Trophoblast cell (in vitro differentiated cells and primary cell): Measurements from ENCODE around the gene KMO. TPM values are rescaled to one million over a fixed set of nuclear protein-coding genes. Genes with fewer than 3 reads are reported as not detected.
A peak's percentile ranks its signal among the peaks of the same experiment; 100 is the strongest.

ENCODE experiments used
- DNase-seq, 2 donors: peaks; one replicate each; pipeline ENCODE4 v3.0.0-alpha.2; 2016
- H2AFZ ChIP-seq: 2 replicates; pipeline ENCODE4 v1.6.1; 2013; ENCODE audit warnings: low read length, moderate library complexity, mild to moderate bottlenecking; ENCODE audit not compliant: insufficient read depth, poor library complexity
- H2AK5ac ChIP-seq: 2 replicates; pipeline ENCODE4 v1.6.1; 2013; ENCODE audit warnings: mild to moderate bottlenecking, low read length
- H2BK120ac ChIP-seq: 2 replicates; pipeline ENCODE4 v1.6.1; 2013; ENCODE audit warnings: low read length, mild to moderate bottlenecking, moderate library complexity; ENCODE audit not compliant: insufficient read depth, poor library complexity
- H2BK12ac ChIP-seq: 2 replicates; pipeline ENCODE4 v1.6.1; 2013; ENCODE audit warnings: mild to moderate bottlenecking, low read length, moderate library complexity
- H2BK5ac ChIP-seq: 2 replicates; pipeline ENCODE4 v1.6.1; 2013; ENCODE audit warnings: low read length, low read depth, moderate library complexity, mild to moderate bottlenecking; ENCODE audit not compliant: poor library complexity
- H3K14ac ChIP-seq: 2 replicates; pipeline ENCODE4 v1.6.1; 2013; ENCODE audit warnings: mild to moderate bottlenecking, low read length
- H3K18ac ChIP-seq: 2 replicates; pipeline ENCODE4 v1.6.1; 2013; ENCODE audit warnings: mild to moderate bottlenecking, low read length
- H3K23ac ChIP-seq: 2 replicates; pipeline ENCODE4 v1.6.1; 2013; ENCODE audit warnings: low read length
- H3K27ac ChIP-seq: 2 replicates; pipeline ENCODE4 v1.5.1; 2013; ENCODE audit warnings: low read depth, mild to moderate bottlenecking, inconsistent platforms, low read length, moderate library complexity
- H3K27me3 ChIP-seq: 2 replicates; pipeline ENCODE4 v1.6.1; 2013; ENCODE audit warnings: inconsistent platforms, mild to moderate bottlenecking, low read length, moderate library complexity; ENCODE audit not compliant: insufficient read depth
- H3K36me3 ChIP-seq, 2 experiments: 1 replicate in 1 of 2; 2 replicates in 1 of 2; pipeline ENCODE4 v1.6.1; 2013; ENCODE audit warnings: low read length in 2 of 2, mild to moderate bottlenecking in 2 of 2, moderate library complexity in 1 of 2; ENCODE audit not compliant: insufficient read depth in 2 of 2, control insufficient read depth in 1 of 2
- H3K4ac ChIP-seq: 2 replicates; pipeline ENCODE4 v1.6.1; 2013; ENCODE audit warnings: low read depth, mild to moderate bottlenecking, low read length, moderate library complexity
- H3K4me1 ChIP-seq, 2 experiments: 1 replicate in 1 of 2; 2 replicates in 1 of 2; pipeline ENCODE4 v1.6.1; 2013; ENCODE audit warnings: low read length in 2 of 2, mild to moderate bottlenecking in 2 of 2, moderate library complexity in 1 of 2; ENCODE audit not compliant: insufficient read depth in 2 of 2, control insufficient read depth in 1 of 2
- H3K4me2 ChIP-seq: 2 replicates; pipeline ENCODE4 v1.6.1; 2013; ENCODE audit warnings: inconsistent platforms, mild to moderate bottlenecking, low read length, moderate library complexity
- H3K4me3 ChIP-seq: 2 replicates; pipeline ENCODE4 v1.5.1; 2013; ENCODE audit warnings: mild to moderate bottlenecking, low read depth, low read length, inconsistent platforms
- H3K79me1 ChIP-seq: one replicate; pipeline ENCODE4 v1.6.1; 2013; ENCODE audit warnings: low read length
- H3K79me2 ChIP-seq: 2 replicates; pipeline ENCODE4 v1.6.1; 2013; ENCODE audit warnings: low read length, mild to moderate bottlenecking; ENCODE audit not compliant: control insufficient read depth, insufficient read depth, poor library complexity
- H3K9ac ChIP-seq: 2 replicates; pipeline ENCODE4 v1.6.1; 2013; ENCODE audit warnings: mild to moderate bottlenecking, low read length
- H3K9me3 ChIP-seq: 2 replicates; pipeline ENCODE4 v1.6.1; 2013; ENCODE audit warnings: low read depth, mild to moderate bottlenecking, control low read depth, inconsistent platforms, low read length; ENCODE audit not compliant: insufficient read depth
- H4K12ac ChIP-seq: 2 replicates; pipeline ENCODE4 v1.6.1; 2013; ENCODE audit warnings: low read depth, mild to moderate bottlenecking, low read length, moderate library complexity
- H4K8ac ChIP-seq: 2 replicates; pipeline ENCODE4 v1.6.1; 2013; ENCODE audit warnings: low read depth, mild to moderate bottlenecking, low read length, moderate library complexity
- H4K91ac ChIP-seq: one replicate; pipeline ENCODE4 v1.6.1; 2013; ENCODE audit warnings: low read depth, mild to moderate bottlenecking, low read length, moderate library complexity
- WGBS: extraction: QIAGEN DNeasy Blood & Tissue Kit; methylation state at CpG from one replicate; pipeline ENCODE4 v1.1.7; 2013; ENCODE audit warnings: missing lambda C conversion rate; ENCODE audit not compliant: insufficient read length, insufficient coverage; ENCODE audit errors: extremely low coverage; 5-methylcytosine and 5-hydroxymethylcytosine counted together
- polyA plus RNA-seq: library from polyadenylated mRNA; stranded (reverse); fragments of 200-250 nt; gene quantifications from 2 replicates; pipeline ENCODE4 v1.2.3, GENCODE V29; 2013

The KMO gene
- 1.2 TPM in 2 replicates for polyA plus RNA-seq

DNA sequence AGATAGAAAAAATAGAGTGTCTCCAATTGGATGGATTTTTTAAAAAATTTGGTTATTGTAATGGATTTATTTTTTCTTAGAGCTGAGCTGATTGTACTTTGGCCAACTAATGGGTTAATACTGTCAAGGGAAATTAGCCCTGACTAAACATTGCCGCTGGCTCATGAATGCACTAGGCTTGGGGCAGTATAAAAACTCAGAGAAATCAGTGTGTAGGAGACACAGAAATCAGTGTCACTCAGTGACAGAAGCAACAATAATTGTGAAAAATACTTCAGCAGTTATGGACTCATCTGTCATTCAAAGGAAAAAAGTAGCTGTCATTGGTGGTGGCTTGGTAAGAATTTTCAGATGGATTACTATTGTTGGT, at the start of gene KMO:
KMO (plus strand) TSS at position 217 of the 370 bp plus-strand sequence; CDS start at position 284, 67 bp downstream.
- Histone ChIP-seq H3K9me3 (no peaks in the 10 kb centered on the region), H3K9ac (no peak within 1 kb of the TSS), H3K4me2 (no peak within 1 kb of the TSS), H3K27ac (no peak within 1 kb of the TSS), H3K23ac (no peak within 1 kb of the TSS), H3K79me1 (no peaks in the 10 kb centered on the region), H3K18ac (no peak within 1 kb of the TSS), H2AK5ac (no peak within 1 kb of the TSS), H3K14ac (no peak within 1 kb of the TSS), H3K4me3 (no peak within 1 kb of the TSS), H4K12ac (no peak within 1 kb of the TSS), H2BK12ac (peak within 1 kb of the TSS; percentile 80), H3K4ac (no peak within 1 kb of the TSS), H2BK120ac (no peak within 1 kb of the TSS), H2BK5ac (no peak within 1 kb of the TSS), H2AFZ (no peak within 1 kb of the TSS), H4K91ac (no peak within 1 kb of the TSS), H3K4me1 (no peaks in the 10 kb centered on the region), H3K36me3 (no peaks in the 10 kb centered on the region), H3K27me3 (no peaks in the 10 kb centered on the region), H3K79me2 (no peaks in the 10 kb centered on the region), H4K8ac (no peak within 1 kb of the TSS)
- DNase-seq, result peak in 1 of 2 donors; percentile 32
- WGBS, result no CpG with 5 or more reads among the region's 1 CpG

DNA sequence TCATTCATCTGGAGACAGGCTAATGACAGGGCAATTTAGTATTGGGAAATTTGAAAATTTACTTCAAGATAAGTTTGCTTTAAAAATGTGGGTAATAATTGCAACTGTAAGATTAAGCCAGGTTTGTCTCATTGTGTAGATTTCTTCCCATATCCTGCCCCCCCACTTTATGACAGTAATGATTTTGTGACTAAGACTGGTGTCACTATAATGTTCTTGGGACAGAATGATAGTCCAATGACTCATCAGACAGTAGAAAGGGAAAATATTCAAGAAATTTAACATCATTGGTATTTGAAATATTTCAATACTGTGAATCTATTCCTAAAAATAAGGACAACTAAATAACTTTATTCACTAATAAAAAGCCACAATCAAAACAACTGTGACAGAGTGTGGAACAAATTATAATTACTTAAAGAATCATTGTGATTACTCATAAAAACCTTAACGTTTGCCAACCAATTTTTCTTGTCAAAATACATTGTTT, 49.4 kb upstream of the KMO start:
- H3K9ac ChIP-seq, result no peak overlapping the region
- H3K4me3 ChIP-seq, result no peak overlapping the region
- H2BK12ac ChIP-seq, result no peak overlapping the region
- DNase-seq, result peak in 1 of 2 donors; percentile 42
- no peaks in the 10 kb centered on the region for H3K4me1 ChIP-seq
- H3K27ac ChIP-seq, result no peak overlapping the region
- no peak overlapping the region for H3K14ac ChIP-seq
- H2BK120ac ChIP-seq, result no peak overlapping the region
- H3K79me2 ChIP-seq, result no peaks in the 10 kb centered on the region
- no peaks in the 10 kb centered on the region for H3K79me1 ChIP-seq
- H3K18ac ChIP-seq, result no peak overlapping the region
- H4K12ac ChIP-seq, result no peak overlapping the region
- no CpG with 5 or more reads among the region's 1 CpG for WGBS
- no peak overlapping the region for H4K8ac ChIP-seq
- no peak overlapping the region for H2BK5ac ChIP-seq
- no peaks in the 10 kb centered on the region for H3K9me3 ChIP-seq
- no peaks in the 10 kb centered on the region for H3K27me3 ChIP-seq
- H3K4ac ChIP-seq, result no peak overlapping the region
- no peak overlapping the region for H3K23ac ChIP-seq
- no peak overlapping the region for H4K91ac ChIP-seq
- H2AK5ac ChIP-seq, result no peak overlapping the region
- no peak overlapping the region for H3K4me2 ChIP-seq
- no peak overlapping the region for H2AFZ ChIP-seq
- no peaks in the 10 kb centered on the region for H3K36me3 ChIP-seq

DNA sequence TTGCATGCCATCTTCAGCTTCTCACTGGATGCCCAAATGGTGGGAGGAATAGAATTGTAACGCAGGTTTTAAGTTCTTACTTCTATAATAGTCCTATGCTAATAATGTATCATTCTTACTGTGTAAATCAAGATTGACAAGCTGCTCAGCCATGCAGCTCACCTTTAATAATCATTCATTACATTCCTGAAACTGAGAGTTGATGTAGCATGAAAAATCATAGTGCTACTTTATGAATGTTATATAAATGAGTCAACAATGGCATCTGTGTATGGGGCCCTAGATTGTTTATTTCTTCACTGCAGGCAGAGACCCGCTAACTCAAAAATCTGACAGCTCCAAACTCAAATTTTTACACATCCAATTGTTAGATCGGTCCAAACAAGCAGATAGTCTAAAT, 47.0 kb upstream of the KMO start:
- no peak overlapping the region for H2BK120ac ChIP-seq
- H4K12ac ChIP-seq, result no peak overlapping the region
- no peak overlapping the region for H3K4me3 ChIP-seq
- no peak overlapping the region for H2BK5ac ChIP-seq
- no peak overlapping the region for H3K9ac ChIP-seq
- H3K9me3 ChIP-seq, result no peaks in the 10 kb centered on the region
- H2AFZ ChIP-seq, result no peak overlapping the region
- H2BK12ac ChIP-seq, result no peak overlapping the region
- no peak overlapping the region for H3K18ac ChIP-seq
- H3K27ac ChIP-seq, result no peak overlapping the region
- H3K79me2 ChIP-seq, result no peaks in the 10 kb centered on the region
- H4K8ac ChIP-seq, result no peak overlapping the region
- no peaks in the 10 kb centered on the region for H3K79me1 ChIP-seq
- WGBS, result no CpG with 5 or more reads among the region's 3 CpGs
- no peak overlapping the region for H2AK5ac ChIP-seq
- H3K14ac ChIP-seq, result no peak overlapping the region
- no peaks in the 10 kb centered on the region for H3K4me1 ChIP-seq
- no peak overlapping the region for H3K4ac ChIP-seq
- no peak overlapping the region for H3K23ac ChIP-seq
- H3K4me2 ChIP-seq, result no peak overlapping the region
- H3K36me3 ChIP-seq, result no peaks in the 10 kb centered on the region
- H4K91ac ChIP-seq, result no peak overlapping the region
- no peak for DNase-seq
- H3K27me3 ChIP-seq, result no peaks in the 10 kb centered on the region

DNA sequence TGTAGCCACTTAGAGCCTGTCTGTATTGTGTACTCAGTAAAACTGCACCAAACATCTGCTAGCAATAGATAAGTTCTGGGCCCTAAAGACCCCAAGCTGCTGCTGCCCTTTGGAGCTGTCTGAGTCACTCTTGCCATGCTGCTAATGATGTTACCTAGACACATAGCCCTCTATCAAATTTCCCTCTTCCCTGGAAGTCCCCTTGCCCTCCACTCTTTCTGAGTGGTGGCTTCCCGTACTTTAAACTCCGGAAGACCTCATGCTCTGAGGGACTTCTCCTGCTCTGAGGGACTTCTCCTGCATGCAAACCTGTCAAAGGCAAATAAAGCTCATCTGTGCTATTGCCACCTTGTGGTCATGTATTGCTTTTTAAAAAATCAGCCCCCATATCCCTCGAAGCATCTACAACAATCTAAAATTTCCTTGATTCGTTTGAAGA, 46.6 kb upstream of the KMO start:
- no peak overlapping the region for H3K4me3 ChIP-seq
- no peak overlapping the region for H4K8ac ChIP-seq
- no peaks in the 10 kb centered on the region for H3K79me2 ChIP-seq
- no peak overlapping the region for H3K27ac ChIP-seq
- no peak overlapping the region for H2BK120ac ChIP-seq
- H3K18ac ChIP-seq, result no peak overlapping the region
- no peak overlapping the region for H2BK12ac ChIP-seq
- no peaks in the 10 kb centered on the region for H3K27me3 ChIP-seq
- no peak overlapping the region for H3K9ac ChIP-seq
- no peaks in the 10 kb centered on the region for H3K36me3 ChIP-seq
- H3K23ac ChIP-seq, result no peak overlapping the region
- no peak overlapping the region for H3K4ac ChIP-seq
- H2AK5ac ChIP-seq, result no peak overlapping the region
- no peaks in the 10 kb centered on the region for H3K79me1 ChIP-seq
- H2AFZ ChIP-seq, result no peak overlapping the region
- no peak overlapping the region for H4K12ac ChIP-seq
- WGBS, result no CpG with 5 or more reads among the region's 4 CpGs
- peak in 1 of 2 donors; percentile 47 for DNase-seq
- H3K4me1 ChIP-seq, result no peaks in the 10 kb centered on the region
- H2BK5ac ChIP-seq, result no peak overlapping the region
- no peaks in the 10 kb centered on the region for H3K9me3 ChIP-seq
- H4K91ac ChIP-seq, result no peak overlapping the region
- no peak overlapping the region for H3K14ac ChIP-seq
- no peak overlapping the region for H3K4me2 ChIP-seq
